HG02642 (cell line): Measurements from ENCODE around the gene SPATS2L.

Source experiments
- ATAC-seq: cut with Tn5 transposase; IDR thresholded peaks from one replicate; pipeline ENCODE4 v1.9.1; 2021; ENCODE audit warnings: mild to moderate bottlenecking; ENCODE audit not compliant: unreplicated experiment, poor library complexity

SPATS2L gene

GRCh38 chr2:200296118-200296517 is 10.4 kb upstream of the SPATS2L start:
- ATAC-seq = no peak

GRCh38 chr2:200297100-200297499 is 9.4 kb upstream of the SPATS2L start:
- no peak for ATAC-seq

- ATAC-seq = no peak
Measured at GRCh38 chr2:200297989-200298388, 8.5 kb upstream of the SPATS2L start.

- no peak for ATAC-seq
Measured at GRCh38 chr2:200298816-200299215, 7.7 kb upstream of the SPATS2L start.

GRCh38 chr2:200300065-200300464 is 6.4 kb upstream of the SPATS2L start:
- ATAC-seq = no peak

GRCh38 chr2:200300638-200301314 is 5.7 kb upstream of the SPATS2L start:
- ATAC-seq = no peak

GRCh38 chr2:200301953-200302858 is 4.3 kb upstream of the SPATS2L start:
- ATAC-seq = no peak

- no peak for ATAC-seq
Measured at GRCh38 chr2:200302940-200303727, 3.4 kb upstream of the SPATS2L start.

GRCh38 chr2:200305797-200306195 is 697 bp upstream of the SPATS2L start:
- ATAC-seq = no peak

- ATAC-seq = peak; percentile 74
Measured at GRCh38 chr2:200306931-200307723, 634 bp downstream of the SPATS2L start.

GRCh38 chr2:200307724-200308545 is 1.4 kb downstream of the SPATS2L start:
- no peak for ATAC-seq

GRCh38 chr2:200308546-200309295 is 2.2 kb downstream of the SPATS2L start:
- no peak for ATAC-seq

GRCh38 chr2:200309296-200310049 is 3.0 kb downstream of the SPATS2L start:
- ATAC-seq = no peak

GRCh38 chr2:200310545-200310971 is 4.1 kb downstream of the SPATS2L start:
- ATAC-seq = no peak

- no peak for ATAC-seq
Measured at GRCh38 chr2:200311139-200311538, 4.6 kb downstream of the SPATS2L start.

- no peak for ATAC-seq
Measured at GRCh38 chr2:200314976-200315567, 8.6 kb downstream of the SPATS2L start.

- ATAC-seq = no peak
Measured at GRCh38 chr2:200317975-200318374, 11.5 kb downstream of the SPATS2L start.
